GM18498 (cell line): ENCODE measurements around the gene RPP14.
"Not testable (repeated sequence)": the region's sequence is repeated elsewhere in the genome, so short reads cannot be mapped to it uniquely, and the experiment has no call there.

Experiments used
- ATAC-seq: cut with Tn5 transposase; IDR thresholded peaks from one replicate; pipeline ENCODE4 v1.9.1; 2021; ENCODE audit warnings: mild to moderate bottlenecking, moderate library complexity; ENCODE audit not compliant: unreplicated experiment

Gene RPP14

DNA sequence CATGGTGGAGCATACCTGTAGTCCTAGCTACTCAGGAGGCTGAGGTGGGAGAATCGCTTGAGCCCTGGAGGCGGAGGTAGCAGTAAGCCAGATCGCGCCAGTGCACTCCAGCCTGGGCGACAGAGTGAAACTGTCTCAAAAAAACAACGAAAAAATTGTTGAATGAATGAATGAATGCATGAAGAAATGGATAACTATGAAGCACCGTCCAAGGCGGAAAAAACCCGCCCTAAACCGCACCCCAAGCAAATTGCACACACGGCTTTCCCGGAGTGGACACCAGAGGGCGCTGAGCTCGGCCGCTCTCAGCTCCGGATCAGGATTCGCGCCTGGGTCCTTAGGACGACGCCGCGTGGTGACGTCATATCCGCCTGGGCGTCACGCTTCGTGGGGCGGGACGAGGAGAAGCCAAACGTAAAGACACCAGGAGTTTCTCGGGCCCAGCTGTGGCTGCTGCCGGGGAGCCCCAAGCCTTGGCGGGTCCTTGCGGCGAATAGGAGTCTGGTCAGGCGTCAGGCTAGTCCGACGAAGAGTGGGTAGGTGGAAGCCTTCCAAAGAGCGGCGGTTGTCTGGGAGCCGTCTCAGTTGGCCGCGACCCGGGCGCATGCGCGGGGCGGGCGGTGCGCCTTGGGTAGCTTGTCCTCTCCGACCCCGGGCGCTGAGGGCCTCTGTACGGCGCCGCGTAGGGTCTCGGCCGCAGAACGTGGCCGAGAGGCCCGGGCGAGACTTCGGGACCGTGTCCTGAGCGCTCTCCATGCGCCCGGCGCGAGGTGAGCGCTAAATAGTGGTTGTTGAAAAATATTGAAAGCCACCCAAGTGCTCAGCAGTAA, at the start of gene RPP14, which contains the start of gene HTD2:
Gene RPP14 (plus strand): TSS at position 364 of the 830 bp plus-strand sequence. CDS start 4,085 bp downstream, outside the sequence.
Gene HTD2 (plus strand): TSS at position 639 of the 830 bp plus-strand sequence. CDS start 11,094 bp downstream, outside the sequence.
- ATAC-seq, result peak; percentile 88

DNA sequence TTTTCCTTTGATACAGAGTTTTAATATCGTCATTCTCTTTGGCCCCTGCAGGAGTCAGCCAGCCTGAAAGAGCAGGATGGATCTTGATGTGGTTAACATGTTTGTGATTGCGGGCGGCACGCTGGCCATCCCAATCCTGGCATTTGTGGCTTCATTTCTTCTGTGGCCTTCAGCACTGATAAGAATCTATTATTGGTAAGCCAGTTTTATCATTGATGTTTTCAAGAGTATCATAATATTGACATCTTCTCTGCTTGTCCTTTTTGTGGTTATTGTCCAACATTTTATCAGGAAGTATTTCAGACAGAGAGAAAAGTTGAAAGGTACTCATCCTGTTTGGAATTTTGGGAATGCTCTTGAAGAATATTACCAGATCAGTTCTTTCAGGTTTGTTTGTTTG, 49.5 kb upstream of the RPP14 start:
- no peak for ATAC-seq

DNA sequence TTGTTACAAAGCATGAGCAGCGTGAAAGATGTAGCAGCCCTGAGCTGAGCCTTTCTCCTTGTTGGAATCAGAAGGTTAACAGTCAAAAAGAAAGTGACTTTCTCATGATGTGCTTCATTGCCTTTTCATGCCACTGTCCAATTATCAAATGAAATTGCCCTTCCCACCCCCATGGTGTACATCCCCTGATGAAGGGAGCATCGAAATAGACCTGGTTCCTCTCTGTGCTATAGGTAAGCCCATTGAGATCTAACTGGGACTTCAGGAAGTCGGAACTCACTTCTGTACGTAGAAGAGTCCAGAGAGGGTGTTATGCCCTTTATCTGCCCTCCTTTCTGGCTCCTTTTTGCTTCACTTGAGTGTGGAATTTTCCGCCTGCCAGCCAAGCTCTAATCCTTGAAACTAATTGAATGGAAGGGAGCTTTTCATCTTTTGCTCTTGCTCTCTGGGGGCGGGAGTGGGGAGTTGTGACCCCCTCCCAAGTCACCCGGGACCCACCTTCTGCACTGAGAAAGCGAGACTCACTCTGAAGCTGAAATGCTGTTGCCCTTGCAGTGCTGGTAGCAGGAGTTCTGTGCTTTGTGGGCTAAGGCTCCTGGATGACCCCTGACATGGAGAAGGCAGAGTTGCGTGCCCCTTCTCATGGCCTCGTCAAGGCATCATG, 47.5 kb upstream of the RPP14 start:
- ATAC-seq, result no peak

DNA sequence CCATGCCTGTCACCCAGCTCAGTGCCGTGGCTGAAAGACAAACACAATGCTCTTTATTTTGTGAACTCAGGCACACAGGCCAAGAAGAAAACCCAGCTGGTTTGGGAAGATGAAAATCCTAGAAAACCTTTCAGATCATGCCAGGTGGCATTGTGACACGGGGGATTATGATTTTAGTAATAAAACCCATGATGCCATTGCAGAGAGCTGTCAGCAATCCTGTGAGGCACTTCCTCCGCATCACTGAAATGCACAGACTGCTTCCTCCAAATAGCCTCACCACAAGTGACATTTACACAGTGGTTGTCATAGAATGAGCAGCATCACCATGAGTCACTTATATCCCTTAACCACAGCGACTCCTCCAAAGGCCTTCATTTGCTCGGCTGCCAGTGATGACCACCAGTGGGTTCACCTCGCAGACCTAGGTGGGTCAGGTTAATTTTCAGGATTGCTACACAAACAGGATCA, 45.7 kb upstream of the RPP14 start:
- ATAC-seq, result no peak

DNA sequence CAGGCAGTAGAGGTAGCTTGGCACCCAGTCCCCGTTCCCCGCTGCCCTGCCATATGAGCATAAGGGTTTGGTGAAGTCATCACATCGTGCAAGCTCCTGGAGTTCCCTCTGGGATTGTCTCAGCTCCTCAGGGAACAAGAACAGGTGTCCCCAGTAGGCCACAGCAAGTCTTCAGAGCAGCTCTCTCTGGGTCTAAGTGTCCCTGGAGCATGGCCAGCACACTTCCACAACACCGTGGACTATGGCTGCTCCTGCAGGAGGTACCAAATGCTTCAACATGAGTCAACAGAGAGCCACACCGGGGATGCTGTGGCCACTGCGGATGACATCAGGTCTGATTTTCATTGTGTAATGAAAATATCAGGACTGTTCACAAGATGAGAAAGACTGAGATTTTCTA, 45.3 kb upstream of the RPP14 start:
- no peak for ATAC-seq

DNA sequence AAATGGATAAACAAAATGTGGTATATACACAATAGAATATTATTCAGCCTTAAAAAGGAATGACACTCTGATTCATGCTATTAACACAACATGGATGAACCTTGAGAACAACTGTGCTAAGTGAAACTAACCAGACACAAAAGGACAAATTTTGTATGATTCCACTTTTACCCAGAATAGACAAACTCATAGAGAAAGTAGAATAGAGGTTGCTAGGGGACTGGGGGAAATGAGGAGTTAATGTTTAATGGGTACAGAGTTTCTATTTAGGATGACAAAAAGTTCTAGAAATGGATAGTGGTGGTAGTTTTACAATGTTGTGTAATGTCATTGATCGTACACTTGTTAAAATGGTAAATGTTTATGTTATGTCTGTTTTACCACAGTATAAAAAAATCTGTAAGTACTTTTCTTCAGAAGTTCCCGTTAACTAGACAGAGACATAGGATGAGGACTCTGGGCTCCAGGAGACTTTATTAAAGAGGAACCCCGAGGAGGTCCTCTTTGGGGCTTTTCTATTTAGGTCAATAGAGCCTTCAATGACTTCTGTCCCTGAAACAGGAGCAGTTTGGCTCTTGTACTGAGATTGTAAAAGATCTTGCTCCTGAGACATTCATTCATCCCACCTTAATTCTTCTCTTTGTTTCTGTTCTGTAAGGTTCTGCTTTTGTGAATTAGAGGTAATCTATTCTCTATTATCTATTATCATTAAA, 43.9 kb upstream of the RPP14 start:
- ATAC-seq, result peak; percentile 66

DNA sequence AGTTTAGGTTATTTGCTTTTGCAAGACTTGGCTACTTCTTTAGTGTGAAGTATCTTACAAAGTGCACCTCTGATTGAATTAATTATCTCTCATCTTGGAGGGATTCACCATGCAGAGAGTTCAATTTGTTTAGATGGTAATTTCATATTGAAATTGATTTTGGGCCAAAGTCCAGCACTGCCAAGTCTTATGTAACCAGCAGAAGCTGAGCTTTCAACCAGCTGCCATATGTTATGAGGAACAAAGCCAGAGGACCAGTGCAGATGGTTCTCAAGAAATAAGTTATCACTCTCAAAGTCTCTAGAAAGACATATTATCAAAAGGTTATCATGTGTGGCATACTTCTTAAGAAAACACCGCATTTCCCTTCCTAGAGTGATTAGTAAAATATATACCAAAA, 39.5 kb upstream of the RPP14 start:
- no peak for ATAC-seq

DNA sequence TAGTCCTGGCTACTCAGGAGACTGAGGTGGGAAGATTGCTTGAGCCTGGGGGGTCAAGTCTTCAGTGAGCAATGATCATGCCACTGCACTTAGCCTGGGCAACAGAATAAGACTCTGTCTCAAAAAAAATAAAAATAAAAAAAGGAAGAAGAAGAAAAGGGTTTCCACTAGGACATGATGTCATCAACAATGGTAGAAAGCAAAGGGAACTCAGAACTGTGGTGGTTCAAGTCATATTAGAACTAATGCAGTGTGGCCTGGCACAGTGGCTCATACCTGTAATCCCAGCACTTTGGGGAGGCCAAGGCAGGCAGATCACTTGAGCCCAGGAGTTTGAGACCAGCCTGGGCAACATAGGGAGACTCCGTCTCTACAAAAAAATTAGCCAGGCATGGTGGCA, 38.5 kb upstream of the RPP14 start:
- not testable (repeated sequence) for ATAC-seq

DNA sequence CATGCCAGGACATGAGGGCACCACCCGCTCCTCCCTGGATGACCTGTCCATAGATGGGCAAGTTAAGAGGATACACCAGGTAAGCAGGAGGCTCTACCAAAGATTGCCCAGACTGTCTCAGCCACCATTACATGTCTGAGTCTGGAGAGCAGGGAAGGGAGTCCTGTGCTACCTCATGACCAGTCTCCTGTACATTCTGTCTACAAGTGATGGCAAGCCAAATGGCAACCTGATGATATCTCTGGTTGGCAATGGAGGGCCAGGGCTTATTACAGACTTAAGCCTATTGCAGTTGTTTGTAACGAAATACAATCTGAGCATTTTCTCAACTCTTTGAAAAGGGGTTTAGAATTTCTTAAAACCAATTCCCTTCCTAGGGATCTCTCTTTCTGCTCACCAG, 36.7 kb upstream of the RPP14 start:
- no peak for ATAC-seq

DNA sequence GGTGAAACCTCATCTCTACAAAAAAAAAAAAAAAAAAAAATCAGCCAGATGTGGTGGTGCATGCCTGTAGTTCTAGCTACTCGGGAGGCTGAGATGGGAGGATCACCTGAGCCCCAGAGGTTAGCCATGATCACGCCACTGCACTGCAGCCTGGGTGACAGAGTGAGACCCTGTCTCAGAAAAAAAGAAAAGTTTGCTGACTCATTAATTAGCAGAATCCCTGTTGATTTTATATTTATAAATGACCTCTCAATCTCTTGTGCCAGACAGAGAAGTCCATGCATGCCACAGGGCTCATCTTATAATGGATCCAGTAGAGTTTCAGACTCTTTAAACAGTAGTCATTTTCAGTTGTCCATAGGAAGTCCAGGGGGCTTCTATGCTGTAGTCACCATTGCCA, 35.6 kb upstream of the RPP14 start:
- ATAC-seq, result no peak

DNA sequence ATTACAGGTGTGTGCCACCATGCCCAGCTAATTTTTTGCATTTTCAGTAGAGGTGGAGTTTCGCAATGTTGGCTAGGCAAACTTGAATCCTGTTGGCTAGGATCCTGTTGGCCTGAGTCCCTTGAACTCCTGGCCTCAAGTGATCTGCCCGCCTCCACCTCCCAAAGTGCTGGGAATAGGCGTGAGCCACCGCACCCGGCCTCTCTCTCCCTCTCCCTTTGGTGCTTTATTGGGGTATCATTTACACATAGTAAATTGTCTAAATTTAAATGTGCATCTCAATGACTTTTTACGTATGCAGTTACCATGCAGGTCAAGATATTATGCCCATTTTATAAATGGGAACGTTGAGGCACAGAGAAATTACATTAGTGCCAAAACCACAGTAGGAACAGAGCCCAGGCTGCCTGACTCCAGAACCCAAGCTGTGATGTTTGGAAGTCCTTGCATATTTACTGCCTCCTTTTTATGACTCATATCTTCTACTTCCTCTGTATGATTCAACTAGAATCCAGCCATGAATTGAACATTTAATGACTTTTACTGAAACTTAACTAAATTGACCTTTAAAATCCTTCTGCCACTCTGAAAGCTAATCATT, 34.0 kb upstream of the RPP14 start:
- ATAC-seq, result no peak

DNA sequence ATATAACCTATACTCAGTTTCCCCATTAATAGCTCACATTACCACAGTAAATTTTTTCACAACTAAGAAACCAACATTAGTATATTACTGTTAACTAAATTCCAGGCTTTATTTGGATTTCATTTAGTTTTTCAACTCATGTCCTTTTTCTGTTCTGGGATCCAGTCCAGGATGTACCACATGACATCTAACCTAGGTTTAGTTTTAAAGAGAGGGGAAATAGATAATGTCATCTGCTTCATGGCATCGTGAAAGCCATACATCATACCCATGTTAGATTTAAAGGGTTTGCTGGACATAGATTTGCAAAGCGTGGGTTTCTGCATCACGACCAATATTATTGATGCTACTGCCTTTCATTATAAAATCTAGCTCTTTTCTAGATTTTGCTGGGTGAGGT, 33.2 kb upstream of the RPP14 start:
- ATAC-seq, result no peak

DNA sequence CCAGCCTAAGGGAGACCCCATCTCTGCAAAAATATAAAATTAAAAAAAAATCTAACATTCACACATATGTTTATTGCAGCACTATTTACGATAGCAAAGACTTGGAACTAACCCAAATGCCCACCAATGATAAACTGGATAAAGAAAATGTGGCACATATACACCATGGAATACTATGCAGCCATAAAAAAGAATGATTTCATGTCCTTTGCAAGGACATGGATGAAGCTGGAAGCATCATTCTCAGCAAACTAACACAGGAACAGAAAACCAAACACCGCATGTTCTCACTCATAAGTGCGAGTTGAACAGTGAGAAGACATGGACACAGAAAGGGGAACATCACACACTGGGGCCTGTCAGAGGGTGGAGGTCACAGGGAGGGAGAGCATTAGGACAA, 32.7 kb upstream of the RPP14 start:
- not testable (repeated sequence) for ATAC-seq

DNA sequence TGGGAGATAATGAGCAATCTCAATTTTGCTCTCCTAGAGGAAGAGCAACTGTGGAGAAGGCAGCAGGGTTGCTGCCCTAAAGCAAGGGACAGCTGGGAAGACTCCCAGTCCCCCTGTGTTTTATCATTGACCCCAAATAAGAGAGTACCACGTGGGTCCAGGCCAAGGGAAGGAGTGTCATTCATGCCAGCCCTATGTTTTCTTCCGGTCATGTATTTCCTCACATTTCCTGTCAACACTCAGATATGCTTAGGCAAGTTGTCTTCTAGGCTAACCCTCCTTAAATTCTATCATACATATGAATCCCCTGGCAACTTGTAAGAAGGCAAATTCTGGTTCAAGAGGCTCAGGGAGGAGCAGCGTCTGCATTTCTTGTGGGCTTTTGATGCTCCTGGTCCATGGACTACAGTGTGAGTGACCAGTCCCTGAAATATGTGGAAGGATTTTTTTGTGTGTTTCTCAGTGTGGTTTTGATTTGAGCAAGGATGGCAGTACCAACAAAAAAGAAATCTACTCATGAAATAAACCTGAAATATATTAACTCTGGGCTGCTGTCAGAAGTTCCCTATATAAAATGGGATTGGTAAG, 31.9 kb upstream of the RPP14 start:
- no peak for ATAC-seq

DNA sequence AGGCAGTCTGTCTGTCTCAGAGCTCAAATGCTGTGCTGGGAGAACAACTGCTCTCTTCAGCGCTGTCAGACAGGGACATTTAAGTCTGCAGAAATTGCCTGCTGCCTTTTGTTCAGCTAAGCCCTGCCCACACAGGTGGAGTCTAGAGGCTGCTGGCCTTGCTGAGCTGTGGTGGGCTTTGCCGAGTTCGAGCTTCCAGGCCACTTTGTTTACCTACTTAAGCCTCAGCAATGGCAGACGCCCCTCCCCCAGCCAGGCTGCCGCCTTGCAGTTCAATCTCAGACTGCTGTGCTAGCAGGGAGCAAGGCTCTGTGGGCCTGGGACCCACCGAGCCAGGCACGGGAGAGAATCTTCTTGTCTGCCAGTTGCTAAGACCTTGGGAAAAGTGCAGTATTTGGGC, 25.0 kb upstream of the RPP14 start:
- no peak for ATAC-seq

DNA sequence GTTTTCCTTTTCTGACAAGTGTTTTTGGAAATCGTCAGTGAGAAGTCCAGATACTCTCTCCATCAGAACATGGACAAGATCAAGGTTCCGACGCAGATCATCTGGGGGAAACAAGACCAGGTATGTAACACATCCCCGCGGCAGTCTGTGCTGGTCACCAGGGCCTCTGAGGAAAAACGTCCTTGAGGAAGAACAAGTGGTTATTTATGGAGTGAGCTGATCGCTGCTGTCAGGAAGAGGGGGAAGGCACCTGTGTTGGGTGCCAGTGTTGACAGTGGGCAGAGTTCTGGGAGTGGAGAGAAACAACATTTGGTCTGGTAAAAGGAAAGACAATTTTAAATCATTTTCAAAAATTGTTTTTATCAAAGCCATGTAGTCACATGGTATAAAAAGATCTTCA, 20.7 kb upstream of the RPP14 start:
- no peak for ATAC-seq

DNA sequence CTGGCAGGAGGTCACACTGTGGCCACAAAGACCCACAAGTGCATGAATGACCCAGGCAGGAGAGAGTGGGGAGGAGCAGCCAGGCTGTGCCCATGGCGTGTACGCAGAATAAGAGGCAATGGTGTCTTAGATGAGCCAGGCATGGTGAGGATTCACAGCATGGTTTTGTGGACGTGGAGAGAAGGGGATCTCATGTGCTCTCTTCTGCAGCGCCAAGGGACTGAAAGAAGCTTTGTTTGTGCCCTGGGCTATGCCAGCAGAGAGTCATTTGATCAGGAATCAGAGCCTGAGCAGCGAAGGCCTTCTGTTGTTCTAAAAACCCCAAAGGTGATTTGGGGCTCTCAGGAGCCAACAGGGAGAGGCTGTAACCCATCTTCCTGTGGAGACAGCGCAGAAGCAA, 18.7 kb upstream of the RPP14 start:
- ATAC-seq, result no peak

DNA sequence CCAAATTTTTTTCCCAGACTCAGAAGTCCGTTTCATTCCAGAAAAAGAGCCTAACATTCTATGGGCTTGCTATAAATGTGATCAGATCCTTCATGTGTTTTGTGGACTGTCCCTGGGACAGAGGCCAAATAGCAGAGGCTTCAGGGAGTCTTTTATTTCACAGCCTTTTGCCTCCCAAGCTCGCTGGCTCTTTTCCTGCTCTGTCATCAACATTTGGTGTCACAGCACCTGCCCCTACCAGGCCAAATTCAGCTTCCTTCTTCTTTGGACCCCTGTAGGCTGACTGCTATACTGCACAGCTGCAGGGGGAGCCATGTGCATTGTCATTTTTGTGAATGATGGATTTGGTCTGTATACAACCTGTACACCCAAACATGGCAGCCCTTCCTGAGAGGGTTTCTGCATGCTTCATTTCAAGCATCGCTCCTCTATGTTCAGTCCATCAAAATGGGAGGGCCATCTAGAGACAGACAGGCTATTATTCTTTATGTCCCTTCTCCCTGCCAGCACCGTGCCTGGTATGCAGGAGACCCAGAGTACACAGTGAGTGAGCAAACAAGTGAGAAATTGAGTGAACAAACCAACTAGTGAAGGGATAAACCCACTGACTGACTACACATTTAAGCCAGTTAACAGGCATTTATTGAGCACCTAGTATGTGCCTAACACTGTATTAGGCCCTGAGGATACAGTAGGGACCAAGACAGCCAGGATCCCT, 17.9 kb upstream of the RPP14 start:
- no peak for ATAC-seq

DNA sequence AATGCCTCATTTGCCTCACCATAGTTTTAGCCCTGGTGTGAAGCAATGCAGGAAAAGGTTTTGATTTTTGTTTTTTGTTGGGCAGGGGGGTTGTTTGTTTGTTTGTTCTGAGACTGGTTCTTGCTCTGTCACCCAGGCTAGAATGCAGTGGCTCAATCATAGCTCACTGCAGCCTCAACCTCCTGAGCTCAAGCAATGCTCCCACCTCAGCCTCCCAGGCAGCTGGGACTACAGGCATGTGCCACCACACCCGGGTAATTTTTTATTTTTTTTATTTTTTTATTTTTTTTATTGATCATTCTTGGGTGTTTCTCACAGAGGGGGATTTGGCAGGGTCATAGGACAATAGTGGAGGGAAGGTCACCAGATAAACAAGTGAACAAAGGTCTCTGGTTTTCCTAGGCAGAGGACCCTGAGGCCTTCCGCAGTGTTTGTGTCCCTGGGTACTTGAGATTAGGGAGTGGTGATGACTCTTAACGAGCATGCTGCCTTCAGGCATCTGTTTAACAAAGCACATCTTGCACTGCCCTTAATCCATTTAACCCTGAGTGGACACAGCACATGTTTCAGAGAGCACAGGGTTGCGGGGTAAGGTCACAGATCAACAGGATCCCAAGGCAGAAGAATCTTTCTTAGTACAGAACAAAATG, 17.0 kb upstream of the RPP14 start:
- not testable (repeated sequence) for ATAC-seq

DNA sequence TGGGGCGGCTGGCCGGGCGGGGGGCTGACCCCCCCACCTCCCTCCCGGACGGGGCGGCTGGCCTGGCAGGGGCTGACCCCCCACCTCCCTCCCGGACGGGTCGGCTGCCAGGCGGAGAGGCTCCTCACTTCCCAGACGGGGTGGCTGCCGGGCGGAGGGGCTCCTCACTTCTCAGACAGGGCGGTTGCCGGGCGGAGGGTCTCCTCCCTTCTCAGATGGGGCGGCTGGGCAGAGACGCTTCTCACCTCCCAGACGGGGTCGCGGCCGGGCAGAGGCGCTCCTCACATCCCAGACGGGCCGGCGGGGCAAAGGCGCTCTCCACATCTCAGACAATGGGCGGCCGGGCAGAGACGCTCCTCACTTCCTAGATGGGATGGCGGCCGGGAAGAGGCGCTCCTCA, 15.6 kb upstream of the RPP14 start:
- not testable (repeated sequence) for ATAC-seq
